GM12864 (cell line): Measurements from ENCODE around the gene PGF.

ENCODE experiments used
- DNase-seq: peaks from one replicate; pipeline ENCODE4 v3.0.0-alpha.2; 2011; ENCODE audit warnings: low read depth
- H3K4me3 ChIP-seq: 2 replicates; pipeline ENCODE4 v1.5.1; 2011; ENCODE audit warnings: mild to moderate bottlenecking, low read depth, low read length, control low read depth
- CTCF ChIP-seq: IDR thresholded peaks from 2 replicates; pipeline ENCODE4 v1.5.1; 2011; ENCODE audit warnings: low read depth, mild to moderate bottlenecking, moderate library complexity, low read length, control low read depth, inconsistent platforms; ENCODE audit errors: missing control alignments

The PGF gene

GRCh38 chr14:74973905-74974363 lies 18.5 kb upstream of the PGF start:
- no peak for DNase-seq
- H3K4me3 ChIP-seq = no peak overlapping the region
- no peak for TF ChIP-seq CTCF

- H3K4me3 ChIP-seq = no peak overlapping the region
- TF ChIP-seq CTCF = no peak
- DNase-seq = no peak
These were observed 17.7 kb upstream of the PGF start for GRCh38 chr14:74973003-74973653.

- no peak overlapping the region for H3K4me3 ChIP-seq
- no peak for DNase-seq
- no peak for TF ChIP-seq CTCF
These were observed 13.4 kb upstream of the PGF start for GRCh38 chr14:74968811-74969210.

GRCh38 chr14:74965486-74966153 lies 10.2 kb upstream of the PGF start:
- no peak overlapping the region for H3K4me3 ChIP-seq
- DNase-seq = no peak
- TF ChIP-seq CTCF = no peak

GRCh38 chr14:74964787-74965485 lies 9.5 kb upstream of the PGF start:
- no peak for TF ChIP-seq CTCF
- DNase-seq = no peak
- H3K4me3 ChIP-seq = no peak overlapping the region

- no peak for DNase-seq
- TF ChIP-seq CTCF = no peak
These were observed 8.4 kb upstream of the PGF start for GRCh38 chr14:74963705-74964271.

More at GRCh38 chr14:74963705-74964271, 8.4 kb upstream of the PGF start:
- no peak overlapping the region for H3K4me3 ChIP-seq
